Mesendoderm (in vitro differentiated cells): ENCODE data around the gene PRKAG2. TPM values are rescaled to one million over a fixed set of nuclear protein-coding genes. Genes with fewer than 3 reads are reported as not detected.

Experiments
- DNase-seq: peaks from one replicate; pipeline ENCODE4 v3.0.0; 2013
- H2AK5ac ChIP-seq: 2 replicates; pipeline ENCODE4 v1.6.1; 2013; ENCODE audit warnings: low read length, inconsistent platforms
- H2BK120ac ChIP-seq: 2 replicates; pipeline ENCODE4 v1.6.1; 2013; ENCODE audit warnings: low read depth, mild to moderate bottlenecking, low read length, moderate library complexity, mixed read lengths
- H2BK15ac ChIP-seq: replicated peaks from 2 replicates; pipeline ENCODE4 v1.6.1; 2013; ENCODE audit warnings: low read depth, mild to moderate bottlenecking, moderate library complexity
- H2BK5ac ChIP-seq: 2 replicates; pipeline ENCODE4 v1.6.1; 2013; ENCODE audit warnings: low read length, inconsistent platforms
- H3K18ac ChIP-seq: 2 replicates; pipeline ENCODE4 v1.6.1; 2013; ENCODE audit warnings: mild to moderate bottlenecking, low read length, mixed read lengths
- H3K23ac ChIP-seq: one replicate; pipeline ENCODE4 v1.6.1; 2013; ENCODE audit warnings: low read length
- H3K27ac ChIP-seq: 2 replicates; pipeline ENCODE4 v1.5.1; 2013; ENCODE audit warnings: low read depth, mild to moderate bottlenecking, inconsistent platforms, low read length, moderate library complexity
- H3K27me3 ChIP-seq: 2 replicates; pipeline ENCODE4 v1.6.1; 2013; ENCODE audit warnings: low read length, control low read depth, mild to moderate bottlenecking, inconsistent platforms; ENCODE audit not compliant: insufficient read depth, poor library complexity
- H3K36me3 ChIP-seq: 2 replicates; pipeline ENCODE4 v1.6.1; 2013; ENCODE audit warnings: low read length, inconsistent platforms; ENCODE audit not compliant: control insufficient read depth, insufficient read depth
- H3K4ac ChIP-seq: one replicate; pipeline ENCODE4 v1.6.1; 2013; ENCODE audit warnings: low read depth, mild to moderate bottlenecking, low read length, moderate library complexity
- H3K4me1 ChIP-seq: 2 replicates; pipeline ENCODE4 v1.6.1; 2013; ENCODE audit warnings: low read depth, low read length, inconsistent platforms; ENCODE audit not compliant: control insufficient read depth
- H3K4me2 ChIP-seq: 2 replicates; pipeline ENCODE4 v1.6.1; 2013; ENCODE audit warnings: low read length
- H3K4me3 ChIP-seq: 2 replicates; pipeline ENCODE4 v1.5.1; 2013; ENCODE audit warnings: mild to moderate bottlenecking, low read length
- H3K56ac ChIP-seq: one replicate; pipeline ENCODE4 v1.6.1; 2013; ENCODE audit warnings: low read length
- H3K79me1 ChIP-seq: 2 replicates; pipeline ENCODE4 v1.6.1; 2013; ENCODE audit warnings: low read length, inconsistent platforms
- H3K79me2 ChIP-seq: 2 replicates; pipeline ENCODE4 v1.6.1; 2013; ENCODE audit warnings: mild to moderate bottlenecking, low read length; ENCODE audit not compliant: control insufficient read depth, insufficient read depth
- H3K9ac ChIP-seq: 2 replicates; pipeline ENCODE4 v1.6.1; 2013; ENCODE audit warnings: low read length, inconsistent platforms
- H4K5ac ChIP-seq: one replicate; pipeline ENCODE4 v1.6.1; 2013; ENCODE audit warnings: low read length
- H4K8ac ChIP-seq: one replicate; pipeline ENCODE4 v1.6.1; 2013; ENCODE audit warnings: low read depth, mild to moderate bottlenecking, control low read depth, low read length, moderate library complexity
- WGBS: extraction: QIAGEN DNeasy Blood & Tissue Kit; methylation state at CpG from one replicate; pipeline ENCODE4 v1.1.7; 2013; ENCODE audit warnings: low lambda C conversion rate, missing lambda C conversion rate; ENCODE audit not compliant: insufficient coverage; ENCODE audit errors: extremely low coverage; 5-methylcytosine and 5-hydroxymethylcytosine counted together
- polyA plus RNA-seq, 2 experiments: library from polyadenylated mRNA; stranded (reverse); fragments of 200-250 nt; gene quantifications; one replicate each; pipeline ENCODE4 v1.2.3, GENCODE V29; 2013

The PRKAG2 gene
- 12.7 TPM for polyA plus RNA-seq (2013, experiment 1 of 2)
- 12.3 TPM for polyA plus RNA-seq (2013, experiment 2 of 2)

- WGBS, result no CpG with 5 or more reads among the region's 95 CpGs
- no peak within 1 kb of the TSS for H2BK120ac ChIP-seq
- H3K56ac ChIP-seq, result peak within 1 kb of the TSS; percentile 73
- H3K27ac ChIP-seq, result no peak within 1 kb of the TSS
- no peak within 1 kb of the TSS for H4K5ac ChIP-seq
- H2BK5ac ChIP-seq, result no peak within 1 kb of the TSS
- H4K8ac ChIP-seq, result no peak within 1 kb of the TSS
- H3K4ac ChIP-seq, result no peak within 1 kb of the TSS
- no peaks in the 10 kb centered on the region for H3K79me2 ChIP-seq
- H3K27me3 ChIP-seq, result peaks cover 13% of the 10 kb centered on the region
- H2AK5ac ChIP-seq, result no peak within 1 kb of the TSS
- no peak within 1 kb of the TSS for H2BK15ac ChIP-seq
- no peak within 1 kb of the TSS for H3K23ac ChIP-seq
- H3K4me2 ChIP-seq, result peak within 1 kb of the TSS; percentile 90
- peak within 1 kb of the TSS; percentile 42 for H3K4me3 ChIP-seq
- no peaks in the 10 kb centered on the region for H3K79me1 ChIP-seq
- H3K9ac ChIP-seq, result peak within 1 kb of the TSS; percentile 57
- peak; percentile 44 for DNase-seq
- no peaks in the 10 kb centered on the region for H3K36me3 ChIP-seq
- no peaks in the 10 kb centered on the region for H3K4me1 ChIP-seq
- peak within 1 kb of the TSS; percentile 0 for H3K18ac ChIP-seq
These were observed at the start of gene PRKAG2 for GRCh38 chr7:151876899-151877777. Gene PRKAG2, minus strand, starts transcription at chr7:151877115. Its CDS starts 495 bp downstream, at chr7:151876620.

GRCh38 chr7:151926336-151926712, 49.4 kb upstream of the PRKAG2 start:
- H3K27me3 ChIP-seq, result no peaks in the 10 kb centered on the region
- H2AK5ac ChIP-seq, result no peak overlapping the region
- no peak overlapping the region for H3K4ac ChIP-seq
- no peaks in the 10 kb centered on the region for H3K79me2 ChIP-seq
- H4K8ac ChIP-seq, result no peak overlapping the region
- no peak overlapping the region for H3K4me3 ChIP-seq
- H4K5ac ChIP-seq, result no peak overlapping the region
- no peak overlapping the region for H3K4me2 ChIP-seq
- no peak overlapping the region for H2BK5ac ChIP-seq
- H3K23ac ChIP-seq, result no peak overlapping the region
- H3K4me1 ChIP-seq, result no peaks in the 10 kb centered on the region
- H3K56ac ChIP-seq, result no peak overlapping the region
- no peak for DNase-seq
- no peak overlapping the region for H3K9ac ChIP-seq
- H3K36me3 ChIP-seq, result no peaks in the 10 kb centered on the region
- no peak overlapping the region for H2BK120ac ChIP-seq
- H3K27ac ChIP-seq, result no peak overlapping the region
- no peak overlapping the region for H3K18ac ChIP-seq
- WGBS, result no CpG with 5 or more reads among the region's 5 CpGs
- no peak overlapping the region for H2BK15ac ChIP-seq
- no peaks in the 10 kb centered on the region for H3K79me1 ChIP-seq

- Histone ChIP-seq H4K8ac (no peak overlapping the region), H3K27ac (no peak overlapping the region), H3K4ac (no peak overlapping the region), H3K36me3 (no peaks in the 10 kb centered on the region), H3K27me3 (no peaks in the 10 kb centered on the region), H2BK120ac (no peak overlapping the region), H4K5ac (no peak overlapping the region), H3K18ac (no peak overlapping the region), H3K56ac (no peak overlapping the region), H3K9ac (no peak overlapping the region), H3K4me2 (no peak overlapping the region), H3K4me3 (no peak overlapping the region), H3K79me1 (no peaks in the 10 kb centered on the region), H2BK5ac (no peak overlapping the region), H2BK15ac (no peak overlapping the region), H3K79me2 (no peaks in the 10 kb centered on the region), H3K4me1 (no peaks in the 10 kb centered on the region), H3K23ac (no peak overlapping the region), H2AK5ac (no peak overlapping the region)
- DNase-seq, result no peak
- no CpG with 5 or more reads among the region's 22 CpGs for WGBS
These were observed 48.8 kb upstream of the PRKAG2 start for GRCh38 chr7:151925446-151926335.

GRCh38 chr7:151924508-151924907, 47.6 kb upstream of the PRKAG2 start:
- Histone ChIP-seq H3K27ac (no peak overlapping the region), H2BK15ac (no peak overlapping the region), H3K4me1 (no peaks in the 10 kb centered on the region), H3K79me2 (no peaks in the 10 kb centered on the region), H2BK120ac (no peak overlapping the region), H2AK5ac (no peak overlapping the region), H4K5ac (no peak overlapping the region), H3K23ac (no peak overlapping the region), H3K4me2 (no peak overlapping the region), H3K4me3 (no peak overlapping the region), H2BK5ac (no peak overlapping the region), H3K18ac (no peak overlapping the region), H3K27me3 (no peaks in the 10 kb centered on the region), H3K4ac (no peak overlapping the region), H3K36me3 (no peaks in the 10 kb centered on the region), H3K9ac (no peak overlapping the region), H3K79me1 (no peaks in the 10 kb centered on the region), H4K8ac (no peak overlapping the region), H3K56ac (no peak overlapping the region)
- no peak for DNase-seq
- WGBS, result no CpG with 5 or more reads among the region's 8 CpGs

- no peaks in the 10 kb centered on the region for H3K79me2 ChIP-seq
- H3K36me3 ChIP-seq, result no peaks in the 10 kb centered on the region
- no peak overlapping the region for H2BK5ac ChIP-seq
- H3K4me3 ChIP-seq, result no peak overlapping the region
- no peak overlapping the region for H4K8ac ChIP-seq
- no peak overlapping the region for H3K27ac ChIP-seq
- H3K23ac ChIP-seq, result no peak overlapping the region
- no peak for DNase-seq
- H2BK120ac ChIP-seq, result no peak overlapping the region
- no peak overlapping the region for H3K4me2 ChIP-seq
- H2AK5ac ChIP-seq, result no peak overlapping the region
- H3K18ac ChIP-seq, result no peak overlapping the region
- no peaks in the 10 kb centered on the region for H3K79me1 ChIP-seq
- no peak overlapping the region for H4K5ac ChIP-seq
- H3K56ac ChIP-seq, result no peak overlapping the region
- no peak overlapping the region for H3K4ac ChIP-seq
- H3K4me1 ChIP-seq, result no peaks in the 10 kb centered on the region
- H3K9ac ChIP-seq, result no peak overlapping the region
- no peak overlapping the region for H2BK15ac ChIP-seq
- WGBS, result no CpG with 5 or more reads among the region's 9 CpGs
- no peaks in the 10 kb centered on the region for H3K27me3 ChIP-seq
These were observed 47.1 kb upstream of the PRKAG2 start for GRCh38 chr7:151924001-151924400.
